HS-5 (cell line): ENCODE measurements around the gene AP1B1.

Experiments used
- DNase-seq: peaks from one replicate; pipeline ENCODE4 v3.0.0-alpha.2; 2012; ENCODE audit warnings: low read depth

AP1B1 gene

GRCh38 chr22:29299136-29299900 is 89.1 kb downstream of the AP1B1 start:
- DNase-seq, result no peak

- DNase-seq, result no peak
Measured at GRCh38 chr22:29298641-29299040, 89.7 kb downstream of the AP1B1 start.

- no peak for DNase-seq
Measured at GRCh38 chr22:29292379-29292778, 96.0 kb downstream of the AP1B1 start.

GRCh38 chr22:29291215-29291614 is 97.2 kb downstream of the AP1B1 start:
- DNase-seq, result no peak

GRCh38 chr22:29290061-29290460 is 98.3 kb downstream of the AP1B1 start:
- no peak for DNase-seq

- no peak for DNase-seq
Measured at GRCh38 chr22:29288837-29289236, 99.5 kb downstream of the AP1B1 start.

GRCh38 chr22:29284196-29284595 is 104.2 kb downstream of the AP1B1 start:
- DNase-seq, result no peak

- no peak for DNase-seq
Measured at GRCh38 chr22:29277927-29278326, 110.4 kb downstream of the AP1B1 start.
